ENCODE results near the gene RETREG3.
"Not testable (repeated sequence)": the region's sequence is repeated elsewhere in the genome, so short reads cannot be mapped to it uniquely, and the experiment has no call there.

Gene RETREG3, protein sequence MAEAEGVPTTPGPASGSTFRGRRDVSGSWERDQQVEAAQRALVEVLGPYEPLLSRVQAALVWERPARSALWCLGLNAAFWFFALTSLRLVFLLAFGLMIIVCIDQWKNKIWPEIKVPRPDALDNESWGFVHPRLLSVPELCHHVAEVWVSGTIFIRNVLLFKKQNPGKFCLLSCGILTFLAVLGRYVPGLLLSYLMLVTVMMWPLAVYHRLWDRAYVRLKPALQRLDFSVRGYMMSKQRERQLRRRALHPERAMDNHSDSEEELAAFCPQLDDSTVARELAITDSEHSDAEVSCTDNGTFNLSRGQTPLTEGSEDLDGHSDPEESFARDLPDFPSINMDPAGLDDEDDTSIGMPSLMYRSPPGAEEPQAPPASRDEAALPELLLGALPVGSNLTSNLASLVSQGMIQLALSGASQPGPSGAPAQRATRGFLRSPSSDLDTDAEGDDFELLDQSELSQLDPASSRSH

DNA sequence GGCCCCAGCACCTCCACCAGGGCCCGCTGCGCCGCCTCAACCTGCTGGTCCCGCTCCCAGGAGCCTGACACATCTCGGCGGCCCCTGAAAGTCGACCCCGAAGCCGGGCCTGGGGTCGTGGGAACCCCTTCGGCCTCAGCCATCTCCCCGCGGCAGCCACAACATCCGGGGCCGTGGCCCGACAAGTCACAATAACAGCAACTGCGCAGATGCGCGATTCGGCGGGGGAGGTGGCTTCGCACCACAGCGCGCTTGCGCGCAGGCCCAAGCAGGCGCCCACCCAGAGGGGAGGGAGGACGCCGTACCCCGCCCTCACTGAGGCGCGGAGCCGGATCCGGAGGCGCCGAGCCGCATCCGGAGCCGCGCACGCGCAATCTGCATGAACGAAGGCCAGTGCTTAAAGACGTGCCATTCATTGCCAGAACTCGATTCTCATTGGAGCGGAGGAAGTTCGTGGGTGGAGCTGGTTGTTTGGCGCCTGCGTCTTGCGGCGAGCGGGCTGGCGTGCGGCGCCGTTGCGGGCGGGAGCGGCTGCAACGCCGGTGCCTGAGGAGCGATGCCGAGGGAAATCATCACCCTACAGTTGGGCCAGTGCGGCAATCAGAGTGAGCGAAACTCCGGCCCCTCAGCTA, at the start of gene RETREG3, which contains the start of gene TUBG1:
Gene RETREG3 (minus strand): TSS at position 193 of the 632 bp plus-strand sequence. CDS start 50 bp downstream, at position 143.
Gene TUBG1 (plus strand): TSS at position 502 of the 632 bp plus-strand sequence. CDS start 55 bp downstream, at position 557.
- DNase-seq (ENCODE audit: low spot score), result peak; percentile 100

DNA sequence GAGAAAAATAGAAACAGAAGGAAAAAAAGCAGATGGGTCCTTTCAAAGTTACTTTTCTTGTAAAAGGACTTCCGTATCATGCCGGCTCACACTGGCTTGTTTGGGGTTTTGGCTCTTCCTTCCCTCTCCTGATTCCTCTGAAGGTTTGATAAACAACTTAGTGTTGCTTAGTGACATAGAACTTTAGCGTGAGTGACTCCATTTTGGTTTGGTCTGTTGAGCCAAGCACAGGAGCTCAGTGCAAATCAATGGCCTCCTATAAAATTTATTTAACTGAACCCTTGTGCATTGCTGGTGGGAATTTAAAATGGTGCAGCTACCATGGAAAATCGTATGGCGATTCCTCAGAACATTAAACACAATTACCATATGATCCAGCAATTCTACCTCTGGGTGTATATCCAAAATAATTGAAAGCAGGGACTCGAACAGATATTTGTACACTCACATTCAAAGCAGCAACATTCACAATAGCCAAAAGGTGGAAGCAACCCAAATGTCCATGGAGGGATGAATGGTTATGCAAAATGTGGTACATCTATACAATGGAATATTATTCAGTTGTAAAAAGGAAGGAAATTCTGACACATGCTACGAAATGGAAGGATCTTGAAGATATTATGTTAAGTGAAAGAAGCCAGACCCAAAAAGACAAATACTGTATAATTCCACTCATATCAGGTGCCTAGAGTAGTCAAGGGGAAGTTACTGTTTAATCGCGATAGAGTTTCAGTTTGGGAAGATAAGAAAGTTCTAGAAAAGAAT, 48.8 kb upstream of the RETREG3 start:
- peak; percentile 1 for DNase-seq (ENCODE audit: low spot score)

DNA sequence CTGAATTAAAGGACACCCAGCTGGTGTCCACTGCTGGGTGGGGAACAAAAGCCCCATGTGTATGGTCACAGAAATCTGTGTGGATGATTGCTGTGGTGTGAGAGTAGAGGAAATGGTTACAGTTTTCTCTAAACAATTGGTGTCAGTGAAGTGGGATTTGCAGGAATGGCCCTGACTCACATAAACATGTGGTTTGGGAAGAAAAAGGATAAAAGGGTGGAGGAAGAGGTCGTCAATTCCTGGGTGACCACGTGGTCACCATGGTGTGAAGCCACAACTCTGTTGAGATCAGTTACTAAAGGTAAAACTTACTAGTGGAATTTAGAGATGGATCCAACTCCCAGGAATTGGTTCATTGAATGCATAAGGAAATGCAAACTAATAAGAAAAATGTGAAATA, 46.4 kb upstream of the RETREG3 start:
- peak; percentile 48 for DNase-seq (ENCODE audit: low spot score)

DNA sequence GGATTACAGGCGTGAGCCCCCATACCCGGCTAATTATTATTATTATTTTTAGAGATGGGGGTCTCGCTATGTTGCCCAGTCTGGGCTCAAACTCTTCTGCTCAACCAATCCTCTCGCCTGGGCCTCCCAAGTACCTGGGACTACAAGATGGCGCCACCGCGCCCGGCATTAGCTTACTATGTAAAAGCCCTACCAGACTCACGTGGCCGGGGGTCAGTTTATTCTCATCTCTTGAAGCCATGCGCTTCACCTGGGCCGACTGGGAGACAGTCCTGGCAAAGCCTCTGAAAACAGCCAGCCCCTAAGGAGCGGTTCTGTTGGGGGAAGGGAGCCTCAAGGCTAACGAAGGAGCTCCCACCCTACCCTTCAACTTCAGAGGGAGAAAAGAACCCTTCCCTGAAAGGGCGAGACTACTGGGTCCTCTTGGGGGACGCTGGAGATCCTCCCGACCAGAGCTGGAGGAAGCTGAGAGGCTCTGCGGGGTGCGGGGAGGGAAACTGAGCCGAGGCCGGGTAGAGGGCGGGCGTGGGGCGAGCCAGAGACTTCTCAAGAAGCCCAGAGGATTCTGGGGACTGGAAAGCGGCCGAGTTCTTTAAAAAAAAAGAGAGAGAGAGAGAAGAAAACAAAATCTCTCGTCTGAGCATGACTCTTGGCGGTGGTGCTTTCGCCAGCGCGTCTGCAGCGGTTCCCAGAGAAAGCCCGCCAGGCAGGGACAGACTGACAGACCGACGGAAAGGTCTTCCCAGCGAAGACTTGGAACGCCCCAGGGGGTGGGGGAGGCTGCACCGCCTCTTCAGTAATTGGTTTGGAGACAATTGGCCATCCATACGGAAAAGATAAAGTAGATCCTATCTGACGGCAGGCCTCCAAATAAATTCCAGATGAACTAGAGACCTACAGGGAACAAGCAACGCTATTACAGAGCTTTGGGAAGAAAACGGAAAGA, 44.3 kb upstream of the RETREG3 start:
- DNase-seq (ENCODE audit: low spot score), result peak; percentile 62

DNA sequence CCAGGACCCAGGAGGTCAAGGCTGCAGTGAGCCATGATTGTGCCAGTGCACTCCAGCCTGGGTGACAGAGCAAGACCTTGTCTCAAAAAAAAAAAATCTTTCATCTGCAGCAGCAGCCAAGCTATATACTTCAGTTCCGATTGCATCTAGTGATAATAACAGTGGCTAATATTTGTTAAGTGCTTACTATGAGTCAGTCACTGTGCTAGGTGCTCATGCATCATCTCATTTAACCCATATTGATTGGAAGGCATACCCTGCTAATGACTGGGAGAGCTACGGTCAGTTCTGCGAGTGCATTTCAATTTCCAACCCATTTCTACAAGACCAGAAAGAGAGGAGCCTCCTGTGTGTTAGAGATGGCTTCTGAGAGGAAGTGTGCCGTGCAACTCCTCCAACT, 42.2 kb upstream of the RETREG3 start:
- DNase-seq (ENCODE audit: low spot score), result no peak

DNA sequence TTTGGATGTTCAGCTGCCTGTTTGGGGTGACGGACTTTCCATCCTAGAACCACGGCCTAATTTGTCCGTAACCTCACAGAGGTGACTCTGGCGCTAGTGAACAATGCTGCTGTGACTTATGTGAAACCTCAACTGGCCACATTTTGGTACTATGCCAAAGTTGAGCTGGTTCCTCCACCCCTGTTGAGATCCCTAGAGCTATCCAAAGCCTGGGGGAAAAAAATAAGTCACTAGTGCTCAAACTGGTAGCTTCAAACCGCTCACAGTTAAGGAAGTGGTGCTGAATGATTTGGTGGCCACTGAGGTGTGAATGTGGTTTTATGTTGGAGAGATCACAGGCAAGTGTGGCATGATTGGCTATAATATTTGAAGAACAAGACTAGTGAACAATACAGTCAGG, 38.6 kb upstream of the RETREG3 start:
- DNase-seq (ENCODE audit: low spot score), result no peak

DNA sequence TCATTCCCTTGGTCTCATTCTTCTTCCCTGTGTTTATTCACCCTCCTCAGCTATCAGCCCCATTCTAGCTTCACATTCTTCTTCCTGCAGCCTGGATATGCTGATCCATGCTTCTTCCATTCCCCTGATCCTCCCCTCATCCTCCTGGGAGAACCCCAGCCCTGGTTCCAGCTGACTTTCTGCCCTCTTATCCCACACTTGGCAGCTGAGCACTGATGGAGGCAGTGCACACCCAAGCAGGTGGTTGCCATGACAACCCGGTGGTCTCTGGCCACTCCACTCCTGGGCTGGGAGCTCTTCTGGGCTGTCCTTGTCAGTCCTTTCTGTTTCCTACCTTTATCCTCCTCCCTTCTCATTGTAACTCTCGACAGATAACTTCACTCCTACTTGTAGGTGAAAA, 33.2 kb upstream of the RETREG3 start:
- no peak for DNase-seq (ENCODE audit: low spot score)

DNA sequence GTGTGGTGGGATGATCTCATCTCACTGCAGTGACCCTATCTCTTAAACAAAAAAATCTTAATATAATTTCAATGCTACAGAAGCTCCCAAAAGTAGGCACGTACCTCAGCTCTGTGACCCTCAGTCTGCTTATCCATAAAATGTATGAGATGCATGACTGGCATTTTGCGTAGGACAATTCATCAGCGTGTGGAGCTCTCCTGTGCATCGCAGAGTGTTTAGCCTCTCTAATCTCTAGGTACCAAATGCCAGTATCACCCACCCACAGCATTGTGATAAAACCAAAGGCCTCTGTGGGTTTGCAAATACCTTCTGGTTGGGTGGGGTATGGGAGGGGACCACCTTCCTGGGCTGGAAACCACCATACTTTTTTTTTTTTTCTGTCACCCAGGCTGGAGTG, 30.9 kb upstream of the RETREG3 start:
- no peak for DNase-seq (ENCODE audit: low spot score)

DNA sequence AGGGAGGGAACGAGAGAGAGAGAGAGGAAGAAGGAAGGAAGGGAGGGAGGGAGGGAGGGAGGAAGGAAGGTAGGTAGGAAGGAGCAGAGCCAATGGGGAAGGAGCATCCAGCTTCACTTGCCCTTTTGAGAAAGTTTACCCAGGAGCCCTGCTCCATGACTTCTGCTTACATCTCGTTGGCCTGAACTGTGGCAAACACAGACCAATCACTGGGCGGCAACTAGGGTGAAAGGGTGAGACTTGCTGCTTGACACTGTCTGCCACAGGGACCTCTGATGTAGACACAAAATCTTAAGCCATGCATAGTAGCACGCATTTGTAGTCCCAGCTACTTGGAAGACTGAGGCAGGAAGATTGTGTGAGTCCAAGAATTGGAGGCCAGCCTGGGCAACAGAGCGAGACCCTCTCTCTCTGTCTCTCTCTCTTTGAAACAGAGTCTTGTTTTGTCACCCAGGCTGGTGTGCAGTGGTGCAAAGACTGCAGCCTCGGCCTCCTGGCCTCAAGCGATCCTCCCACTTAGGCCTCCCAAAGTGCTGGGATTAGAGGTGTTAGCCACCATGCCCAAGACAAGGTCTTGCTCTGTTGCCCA, 30.4 kb upstream of the RETREG3 start:
- no peak for DNase-seq (ENCODE audit: low spot score)

DNA sequence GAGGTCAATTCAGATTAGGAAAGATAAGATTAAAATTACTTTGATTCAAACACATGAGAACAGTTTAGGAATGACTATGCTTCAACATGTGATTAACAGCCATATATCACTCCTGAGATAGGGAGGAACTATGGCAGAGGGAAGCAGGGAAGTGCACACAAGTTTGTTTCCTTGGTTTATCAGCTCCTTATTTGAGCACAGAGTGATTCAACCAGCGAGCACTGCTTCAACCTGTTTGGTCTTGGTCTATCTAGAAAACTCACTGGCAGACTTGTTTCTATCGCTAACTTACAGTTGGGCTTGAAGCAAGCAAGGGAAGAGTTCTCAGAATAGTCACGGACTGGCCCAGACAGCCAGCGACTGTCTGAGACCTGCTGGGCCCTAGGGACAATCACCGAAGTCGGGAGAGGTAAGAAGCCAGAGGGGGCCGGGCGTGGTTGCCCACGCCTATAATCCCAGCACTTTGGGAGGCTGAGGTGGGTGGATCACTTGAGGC, 23.8 kb upstream of the RETREG3 start:
- DNase-seq (ENCODE audit: low spot score), result no peak

DNA sequence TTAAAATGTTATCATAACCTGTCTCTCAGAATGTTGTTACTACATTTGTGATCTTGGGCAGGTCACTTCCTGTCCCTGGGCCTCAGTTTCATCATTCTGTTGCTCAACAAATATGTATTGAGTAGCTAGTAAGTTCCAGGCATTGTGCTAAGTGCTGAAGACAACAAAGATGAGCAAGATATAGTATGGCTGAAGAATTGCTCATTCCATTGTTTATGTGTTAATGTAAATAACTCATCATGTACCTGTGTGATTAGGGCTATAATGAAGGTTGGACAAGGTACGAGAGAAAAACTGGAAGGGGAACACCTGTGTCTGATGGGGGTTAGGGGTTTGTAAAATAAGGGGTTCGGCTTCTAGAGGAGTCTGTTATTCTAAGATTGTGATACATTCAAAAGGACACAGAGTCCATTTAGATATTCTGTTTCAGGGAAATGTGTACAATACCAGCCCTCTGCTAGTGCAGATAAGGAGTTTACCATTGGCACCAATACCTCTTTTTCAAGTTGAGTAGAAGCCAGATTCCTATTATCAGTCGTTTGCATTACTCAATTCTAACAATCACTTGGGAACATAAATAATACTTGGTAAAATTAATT, 20.3 kb upstream of the RETREG3 start:
- DNase-seq (ENCODE audit: low spot score), result no peak

DNA sequence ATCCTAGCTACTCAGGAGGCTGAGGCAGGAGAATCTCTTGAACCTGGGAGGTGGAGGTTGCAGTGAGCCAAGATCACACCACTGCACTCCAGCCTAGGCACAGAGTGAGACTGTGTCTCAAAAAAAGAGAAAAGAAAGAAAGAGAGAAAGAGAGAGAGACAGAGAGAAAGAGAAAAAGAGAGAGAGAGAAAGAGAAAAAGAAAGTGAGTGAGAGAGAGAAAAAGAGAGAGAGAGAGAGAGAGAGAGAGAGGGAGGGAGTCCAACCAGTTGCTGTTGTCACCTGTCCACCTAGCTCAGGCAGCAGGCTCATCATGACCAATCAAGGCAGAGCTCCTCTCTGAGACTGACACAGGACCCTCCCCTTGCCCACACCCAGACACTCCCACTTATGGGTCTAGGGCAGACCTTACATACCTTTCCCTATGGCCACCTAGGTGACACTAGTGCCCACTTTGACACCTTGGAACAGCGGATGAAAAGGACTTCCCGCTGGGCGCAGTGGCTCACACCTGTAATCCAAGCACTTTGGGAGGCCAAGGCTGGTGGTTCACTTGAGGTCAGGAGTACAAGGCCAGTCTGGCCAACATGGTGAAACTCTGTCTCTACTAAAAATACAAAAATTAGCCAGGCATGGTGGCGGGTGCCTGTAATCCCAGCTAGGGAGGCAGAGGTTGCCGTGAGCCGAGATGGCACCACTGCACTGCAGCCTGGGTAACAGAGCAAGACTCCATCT, 18.0 kb upstream of the RETREG3 start:
- not testable (repeated sequence) for DNase-seq (ENCODE audit: low spot score)

DNA sequence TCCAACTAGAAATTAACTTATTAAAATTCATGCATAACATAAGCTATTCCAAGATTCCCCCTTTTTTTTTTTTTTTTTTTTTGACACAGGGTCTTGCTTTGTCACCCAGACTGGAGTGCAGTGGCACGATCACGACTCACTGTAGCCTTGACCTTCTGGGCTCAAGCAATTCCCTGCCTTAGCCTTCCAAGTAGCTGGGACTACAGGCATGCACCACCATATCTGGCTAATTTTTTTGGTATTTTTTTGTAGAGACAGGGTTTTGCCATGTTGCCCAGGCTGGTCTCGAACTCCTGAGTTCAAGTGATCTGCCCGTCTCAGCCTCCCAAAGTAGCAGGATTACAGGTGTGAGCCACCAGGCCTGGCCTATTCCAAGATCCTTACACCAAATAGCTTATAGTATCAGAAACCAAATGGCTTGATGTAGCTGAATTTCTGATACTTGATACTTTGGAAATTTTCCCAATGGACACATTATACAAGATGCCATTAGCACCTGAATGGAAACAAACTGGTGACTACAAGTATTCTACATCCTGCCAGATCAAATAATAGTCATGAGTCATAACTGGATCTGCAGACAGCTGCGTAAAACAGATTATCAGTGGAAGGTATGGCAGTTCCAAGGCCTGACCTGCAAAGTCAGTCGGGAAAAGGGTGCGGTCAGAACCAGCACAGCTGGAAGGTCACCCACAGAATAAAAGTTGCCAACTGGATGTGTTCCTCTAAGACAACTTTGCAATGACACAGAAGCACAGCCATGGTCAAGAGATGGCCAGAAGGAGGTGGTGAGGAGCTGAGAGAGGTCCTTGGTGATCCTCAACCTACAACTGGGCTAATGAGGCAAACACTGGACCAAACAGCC, 14.8 kb upstream of the RETREG3 start:
- no peak for DNase-seq (ENCODE audit: low spot score)

DNA sequence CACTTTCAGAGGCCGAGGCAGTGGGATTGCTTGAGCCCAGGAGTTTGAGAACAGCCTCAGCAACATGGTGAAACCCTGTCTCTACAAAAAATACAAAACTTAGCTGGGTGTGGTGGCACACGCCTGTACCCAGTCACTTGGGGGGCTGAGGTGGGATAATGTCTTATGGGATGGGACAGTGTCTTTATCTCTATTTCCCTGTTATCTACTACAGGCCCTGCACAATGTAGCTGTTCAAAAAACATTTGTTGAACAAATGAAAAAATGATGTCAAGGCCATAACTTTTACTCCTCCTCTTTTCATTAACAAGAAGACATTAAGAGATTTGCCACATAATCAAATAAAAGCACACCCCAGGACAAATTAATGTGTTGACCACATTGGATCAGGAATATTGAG, 14.1 kb upstream of the RETREG3 start:
- no peak for DNase-seq (ENCODE audit: low spot score)

DNA sequence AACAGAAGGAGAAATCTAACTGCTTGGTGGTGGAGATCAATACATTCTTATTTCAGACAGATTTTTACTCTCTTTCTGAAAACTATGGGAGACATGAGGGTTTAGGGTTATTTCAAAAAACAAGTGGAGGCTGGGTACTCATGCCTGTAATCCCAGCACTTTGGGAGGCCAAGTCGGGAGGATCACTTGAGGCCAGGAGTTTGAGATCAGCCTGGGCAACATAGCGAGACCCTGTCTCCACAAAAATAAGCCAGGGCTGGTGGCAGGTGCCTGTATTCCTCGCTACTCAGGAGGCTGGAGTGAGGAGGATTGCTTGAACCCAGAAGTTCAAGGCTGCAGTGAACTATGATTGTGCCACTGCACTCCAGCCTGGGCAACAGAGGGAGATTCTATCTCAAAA, 12.8 kb upstream of the RETREG3 start:
- DNase-seq (ENCODE audit: low spot score), result not testable (repeated sequence)

DNA sequence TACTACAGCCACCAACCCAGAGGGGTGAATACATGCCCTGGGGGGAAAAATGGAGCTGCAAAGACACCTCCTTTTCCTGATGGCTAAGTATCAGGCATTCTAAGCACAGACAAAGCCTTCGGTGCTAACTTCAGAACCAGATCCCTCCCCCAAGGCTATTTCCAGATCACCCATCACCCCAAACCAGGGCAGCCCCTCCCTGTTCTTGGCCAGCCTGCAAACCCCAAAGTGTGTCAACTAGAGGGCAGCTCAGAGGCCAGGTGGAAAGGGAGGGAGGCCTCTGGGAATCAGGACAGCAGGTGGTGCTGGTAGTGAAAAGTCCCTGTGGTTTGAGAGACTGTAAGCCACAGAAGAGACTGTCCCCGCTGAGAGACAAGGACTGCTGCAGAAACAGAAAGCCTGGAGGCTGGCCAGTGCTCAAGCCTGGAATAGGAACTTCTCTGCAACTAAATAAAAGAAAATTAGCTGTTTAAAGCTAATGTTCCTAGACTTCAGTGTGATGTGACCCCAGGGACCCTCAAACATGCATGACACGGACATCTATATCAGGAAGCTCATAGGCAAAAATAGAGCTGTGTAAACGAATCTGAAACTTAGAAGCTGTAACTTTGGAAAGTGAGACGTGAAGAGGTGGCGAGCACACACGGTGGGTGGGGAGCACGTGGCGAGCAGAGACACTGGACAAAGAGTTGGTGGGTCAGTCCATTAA, 9.4 kb upstream of the RETREG3 start:
- no peak for DNase-seq (ENCODE audit: low spot score)

DNA sequence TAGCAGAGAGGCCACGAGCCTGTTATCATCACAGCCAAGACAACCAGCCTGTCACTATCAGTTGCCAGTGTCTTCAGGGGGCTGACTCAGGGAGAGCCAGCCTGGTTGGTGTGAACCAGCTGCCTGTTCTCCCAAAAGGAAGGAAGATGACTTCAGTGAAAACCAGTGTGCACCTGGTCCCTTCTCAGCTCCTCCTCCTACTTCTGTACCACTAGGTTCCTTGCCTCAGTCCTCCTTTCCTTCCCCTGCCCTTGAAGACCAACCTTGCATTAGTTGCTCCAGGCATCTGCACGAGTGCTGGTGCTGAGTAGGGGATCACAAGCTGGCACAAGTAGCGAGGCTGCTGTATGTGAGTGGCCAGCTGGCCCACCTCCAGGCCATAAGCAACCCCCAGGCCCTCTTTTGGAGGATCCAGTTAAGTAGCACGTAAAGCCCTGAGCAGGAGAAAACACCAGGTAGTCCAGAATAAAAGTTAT, 8.8 kb upstream of the RETREG3 start:
- DNase-seq (ENCODE audit: low spot score), result no peak

All from AG08396 (cell line).